CD4-positive, CD25-positive, alpha-beta regulatory T cell (primary cell): Measurements from ENCODE around the gene ADAMTS10. TPM values are rescaled to one million over a fixed set of nuclear protein-coding genes. Genes with fewer than 3 reads are reported as not detected.

ENCODE experiments used
- ATAC-seq, 2 donors: fragments of 150-1000 bp; cut with Tn5 transposase; one replicate each; pipeline ENCODE4 v1.10.0; 2021; ENCODE audit warnings: low read depth in 2 of 2, moderate number of reproducible peaks in 2 of 2, moderate library complexity in 1 of 2
- DNase-seq, 3 donors: peaks; one replicate each; pipeline versions ENCODE4 v3.0.0 to v3.0.0-alpha.2; 2012 to 2022; ENCODE audit warnings: mixed read lengths in 1 of 3
- H3K27ac ChIP-seq: one replicate; pipeline ENCODE4 v1.7.0; 2013; ENCODE audit warnings: mild to moderate bottlenecking, low read length; ENCODE audit not compliant: insufficient read depth, poor library complexity, severe bottlenecking
- H3K27me3 ChIP-seq: one replicate; pipeline ENCODE4 v1.7.0; 2013; ENCODE audit warnings: low read length; ENCODE audit not compliant: control insufficient read depth, insufficient read depth
- H3K36me3 ChIP-seq: one replicate; pipeline ENCODE4 v1.7.0; 2013; ENCODE audit warnings: mild to moderate bottlenecking, low read length, moderate library complexity; ENCODE audit not compliant: control insufficient read depth, insufficient read depth
- H3K4me1 ChIP-seq: 2 replicates; pipeline ENCODE4 v1.7.0; 2013; ENCODE audit warnings: mild to moderate bottlenecking, low read length; ENCODE audit not compliant: insufficient read depth, control insufficient read depth, poor library complexity, severe bottlenecking
- H3K4me3 ChIP-seq: one replicate; pipeline ENCODE4 v1.7.0; 2013; ENCODE audit warnings: low read depth, mild to moderate bottlenecking, low read length, moderate library complexity
- H3K9me3 ChIP-seq, 2 experiments: 1 replicate in 1 of 2; 2 replicates in 1 of 2; pipeline ENCODE4 v1.7.0; 2013; ENCODE audit warnings: low read length in 2 of 2, mild to moderate bottlenecking in 1 of 2, moderate library complexity in 1 of 2; ENCODE audit not compliant: control insufficient read depth in 2 of 2
- H3K27ac Mint-ChIP-seq, 3 donors: one replicate each; pipeline ENCODE4 v1.8.0; 2020 to 2022; ENCODE audit warnings: mild to moderate bottlenecking in 3 of 3, mixed read lengths in 3 of 3, moderate library complexity in 2 of 3
- H3K27me3 Mint-ChIP-seq: one replicate; pipeline ENCODE4 v1.8.0; 2022; ENCODE audit warnings: mild to moderate bottlenecking, mixed read lengths
- H3K36me3 Mint-ChIP-seq: one replicate; pipeline ENCODE4 v1.8.0; 2020; ENCODE audit warnings: mixed read lengths
- H3K4me1 Mint-ChIP-seq, 4 donors: one replicate each; pipeline ENCODE4 v1.8.0; 2020 to 2022; ENCODE audit warnings: mixed read lengths in 4 of 4, mild to moderate bottlenecking in 1 of 4
- H3K4me3 Mint-ChIP-seq, 4 donors: one replicate each; pipeline ENCODE4 v1.8.0; 2020 to 2022; ENCODE audit warnings: mild to moderate bottlenecking in 4 of 4, mixed read lengths in 4 of 4, moderate library complexity in 3 of 4
- H3K9me3 Mint-ChIP-seq, 7 donors: one replicate each; pipeline ENCODE4 v1.8.0; 2020 to 2022; ENCODE audit warnings: mixed read lengths in 7 of 7, mild to moderate bottlenecking in 3 of 7, moderate library complexity in 2 of 7
- polyA plus RNA-seq, 4 donors: library from polyadenylated mRNA; unstranded; fragments of 300-500 nt; fragmentation: Illumina TruSeq; gene quantifications; one replicate each; pipeline ENCODE4 v1.2.3, GENCODE V29; 2021
- total RNA-seq: library from RNA; stranded (reverse); gene quantifications from one replicate; pipeline ENCODE4 v1.2.3, GENCODE V29; 2022

ADAMTS10 gene
- total and polyA plus RNA-seq, 5 donors from 2014 or later = 0.42 to 17.9 (median 0.59) TPM

GRCh38 chr19:8611877-8612806 lies 1.6 kb upstream of the ADAMTS10 start:
- peak; percentile 7 to 15 for ATAC-seq
- Mint-ChIP-seq H3K9me3 (peaks cover 0 to 4% (median 0%) of the 10 kb centered on the region in 7 donors), H3K27me3 (peaks cover 27% of the 10 kb centered on the region), H3K4me3 (peak overlapping the region; percentile 75 to 89 (median 84)), H3K36me3 (peaks cover 6% of the 10 kb centered on the region), H3K4me1 (peaks cover 0 to 53% (median 10%) of the 10 kb centered on the region in 4 donors), H3K27ac (peak overlapping the region; percentile 77 to 94 (median 82))
- no peak overlapping the region for H3K27ac ChIP-seq
- no peaks in the 10 kb centered on the region for H3K9me3 ChIP-seq
- H3K27me3 ChIP-seq = peaks cover 5% of the 10 kb centered on the region
- H3K4me3 ChIP-seq = no peak overlapping the region
- no peaks in the 10 kb centered on the region for H3K36me3 ChIP-seq
- peaks cover 18% of the 10 kb centered on the region for H3K4me1 ChIP-seq
- DNase-seq = no peak

GRCh38 chr19:8611391-8611876 lies 919 bp upstream of the ADAMTS10 start:
- Histone ChIP-seq H3K9me3 (no peaks in the 10 kb centered on the region), H3K36me3 (no peaks in the 10 kb centered on the region), H3K27ac (no peak overlapping the region), H3K27me3 (peaks cover 5% of the 10 kb centered on the region), H3K4me3 (no peak overlapping the region), H3K4me1 (peaks cover 18% of the 10 kb centered on the region)
- Mint-ChIP-seq H3K27ac (no peak overlapping the region), H3K27me3 (peaks cover 31% of the 10 kb centered on the region), H3K4me1 (peaks cover 0 to 60% (median 13%) of the 10 kb centered on the region in 4 donors), H3K36me3 (peaks cover 13% of the 10 kb centered on the region), H3K9me3 (peaks cover 0 to 5% (median 0%) of the 10 kb centered on the region in 7 donors), H3K4me3 (peak overlapping the region in 3 of 4 donors; percentile 52 to 62 (median 58))
- ATAC-seq (no peak), DNase-seq (peak in 1 of 3 donors; percentile 27)

- no peak for ATAC-seq
- H3K9me3 Mint-ChIP-seq = peaks cover 0 to 5% (median 0%) of the 10 kb centered on the region in 7 donors
- no peaks in the 10 kb centered on the region for H3K36me3 ChIP-seq
- H3K9me3 ChIP-seq = no peaks in the 10 kb centered on the region
- no peak overlapping the region for H3K4me3 Mint-ChIP-seq
- H3K4me1 Mint-ChIP-seq = peaks cover 0 to 61% (median 13%) of the 10 kb centered on the region in 4 donors
- H3K36me3 Mint-ChIP-seq = peaks cover 13% of the 10 kb centered on the region
- peaks cover 31% of the 10 kb centered on the region for H3K27me3 Mint-ChIP-seq
- H3K27ac ChIP-seq = no peak overlapping the region
- H3K27ac Mint-ChIP-seq = no peak overlapping the region
- H3K4me3 ChIP-seq = no peak overlapping the region
- DNase-seq = no peak
- H3K4me1 ChIP-seq = peaks cover 18% of the 10 kb centered on the region
- peaks cover 5% of the 10 kb centered on the region for H3K27me3 ChIP-seq
These were observed 403 bp upstream of the ADAMTS10 start for GRCh38 chr19:8610936-8611300.

- peak overlapping the region; percentile 78 to 90 (median 83) for H3K27ac Mint-ChIP-seq
- Histone ChIP-seq H3K4me3 (peak overlapping the region; percentile 79), H3K36me3 (no peaks in the 10 kb centered on the region), H3K9me3 (peaks cover 2 to 7% of the 10 kb centered on the region in 2 experiments), H3K27ac (no peak overlapping the region), H3K4me1 (peaks cover 18% of the 10 kb centered on the region), H3K27me3 (peaks cover 5% of the 10 kb centered on the region)
- peaks cover 17% of the 10 kb centered on the region for H3K36me3 Mint-ChIP-seq
- peaks cover 0 to 50% (median 13%) of the 10 kb centered on the region in 4 donors for H3K4me1 Mint-ChIP-seq
- peaks cover 26% of the 10 kb centered on the region for H3K27me3 Mint-ChIP-seq
- H3K4me3 Mint-ChIP-seq = peak overlapping the region; percentile 59 to 95 (median 86)
- ATAC-seq (no peak), DNase-seq (peak in 1 of 3 donors; percentile 23)
- H3K9me3 Mint-ChIP-seq = peaks cover 0 to 5% (median 0%) of the 10 kb centered on the region in 7 donors
These were observed 1.1 kb downstream of the ADAMTS10 start for GRCh38 chr19:8609279-8610040.

- peak overlapping the region; percentile 83 to 86 (median 84) for H3K27ac Mint-ChIP-seq
- peaks cover 0 to 50% (median 13%) of the 10 kb centered on the region in 4 donors for H3K4me1 Mint-ChIP-seq
- peaks cover 26% of the 10 kb centered on the region for H3K27me3 Mint-ChIP-seq
- DNase-seq (no peak), ATAC-seq (no peak)
- H3K9me3 Mint-ChIP-seq = peaks cover 0 to 5% (median 0%) of the 10 kb centered on the region in 7 donors
- Histone ChIP-seq H3K4me1 (peaks cover 18% of the 10 kb centered on the region), H3K9me3 (peaks cover 2 to 7% of the 10 kb centered on the region in 2 experiments), H3K4me3 (no peak overlapping the region), H3K27me3 (peaks cover 5% of the 10 kb centered on the region), H3K36me3 (no peaks in the 10 kb centered on the region), H3K27ac (no peak overlapping the region)
- peak overlapping the region in 3 of 4 donors; percentile 68 to 89 (median 84) for H3K4me3 Mint-ChIP-seq
- H3K36me3 Mint-ChIP-seq = peaks cover 17% of the 10 kb centered on the region
These were observed 1.6 kb downstream of the ADAMTS10 start for GRCh38 chr19:8608941-8609278.

DNA sequence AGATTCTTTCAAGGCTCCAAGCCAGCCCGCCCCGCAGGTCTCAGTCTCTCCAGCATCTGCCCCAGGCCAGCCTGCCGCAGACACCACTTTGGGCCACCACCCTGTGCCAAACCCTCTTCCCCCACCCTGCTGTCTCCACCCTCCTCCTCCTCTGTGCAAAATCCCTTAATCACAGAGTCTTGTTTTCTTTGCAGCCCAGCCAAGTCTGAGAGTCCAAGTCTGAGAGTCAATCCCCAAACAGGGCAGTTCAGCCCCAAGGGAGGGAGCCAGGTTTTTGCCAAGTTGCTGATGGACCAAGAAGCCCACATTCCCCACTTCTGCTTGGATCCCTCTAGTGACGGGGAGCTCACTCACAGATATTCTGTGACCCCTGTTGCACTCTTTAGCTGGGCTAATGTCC lies 3.1 kb downstream of the ADAMTS10 start:
- Histone ChIP-seq H3K27me3 (peaks cover 5% of the 10 kb centered on the region), H3K9me3 (peaks cover 2 to 7% of the 10 kb centered on the region in 2 experiments), H3K36me3 (no peaks in the 10 kb centered on the region), H3K27ac (no peak overlapping the region), H3K4me3 (no peak overlapping the region), H3K4me1 (peaks cover 18% of the 10 kb centered on the region)
- H3K27ac Mint-ChIP-seq = peak overlapping the region in 1 of 3 donors; percentile 20
- H3K36me3 Mint-ChIP-seq = peaks cover 17% of the 10 kb centered on the region
- H3K4me1 Mint-ChIP-seq = peaks cover 0 to 44% (median 13%) of the 10 kb centered on the region in 4 donors
- ATAC-seq (no peak), DNase-seq (no peak)
- peaks cover 26% of the 10 kb centered on the region for H3K27me3 Mint-ChIP-seq
- peaks cover 0 to 5% (median 0%) of the 10 kb centered on the region in 7 donors for H3K9me3 Mint-ChIP-seq
- no peak overlapping the region for H3K4me3 Mint-ChIP-seq

- peaks cover 26% of the 10 kb centered on the region for H3K27me3 Mint-ChIP-seq
- H3K36me3 ChIP-seq = no peaks in the 10 kb centered on the region
- H3K4me1 Mint-ChIP-seq = peaks cover 0 to 33% (median 12%) of the 10 kb centered on the region in 4 donors
- H3K4me3 Mint-ChIP-seq = no peak overlapping the region
- peaks cover 22% of the 10 kb centered on the region for H3K36me3 Mint-ChIP-seq
- peaks cover 2 to 7% of the 10 kb centered on the region in 2 experiments for H3K9me3 ChIP-seq
- peaks cover 5% of the 10 kb centered on the region for H3K27me3 ChIP-seq
- DNase-seq = no peak
- no peak for ATAC-seq
- no peak overlapping the region for H3K4me3 ChIP-seq
- peaks cover 15% of the 10 kb centered on the region for H3K4me1 ChIP-seq
- H3K9me3 Mint-ChIP-seq = peaks cover 0 to 5% (median 0%) of the 10 kb centered on the region in 7 donors
- no peak overlapping the region for H3K27ac ChIP-seq
- no peak overlapping the region for H3K27ac Mint-ChIP-seq
These were observed 5.0 kb downstream of the ADAMTS10 start for GRCh38 chr19:8605514-8605913.
